Stimulated activated CD4-positive, alpha-beta T cell treated with anti-CD3 and anti-CD28 coated beads, TNF-alpha, amount 100 ng/mL, for 24 hours (primary cell): ENCODE data around the gene PACRG.

ENCODE experiments used
- DNase-seq, 3 experiments: peaks; one replicate each; pipeline ENCODE4 v3.0.0-alpha.2; 2020; ENCODE audit warnings: low read depth in 3 of 3

Gene PACRG

GRCh38 chr6:162710419-162710818 lies 17.4 kb upstream of the PACRG start:
- DNase-seq, result no peak

GRCh38 chr6:162710936-162711335 lies 16.8 kb upstream of the PACRG start:
- DNase-seq, result no peak

GRCh38 chr6:162711376-162711775 lies 16.4 kb upstream of the PACRG start:
- no peak for DNase-seq

GRCh38 chr6:162712694-162713093 lies 15.1 kb upstream of the PACRG start:
- no peak for DNase-seq

- no peak for DNase-seq
These were observed 13.6 kb upstream of the PACRG start for GRCh38 chr6:162713974-162714780.

GRCh38 chr6:162715601-162716000 lies 12.2 kb upstream of the PACRG start:
- no peak for DNase-seq

GRCh38 chr6:162719528-162719927 lies 8.2 kb upstream of the PACRG start:
- no peak for DNase-seq

- no peak for DNase-seq
These were observed 6.4 kb upstream of the PACRG start for GRCh38 chr6:162721404-162721687.

GRCh38 chr6:162722226-162722625 lies 5.5 kb upstream of the PACRG start:
- no peak for DNase-seq

- DNase-seq, result no peak
These were observed 5.1 kb upstream of the PACRG start for GRCh38 chr6:162722633-162723032.

- no peak for DNase-seq
These were observed 840 bp upstream of the PACRG start for GRCh38 chr6:162726947-162727321.

- DNase-seq, result no peak
These were observed 423 bp downstream of the PACRG start for GRCh38 chr6:162728197-162728596.

GRCh38 chr6:162728706-162729105 lies 932 bp downstream of the PACRG start:
- no peak for DNase-seq

GRCh38 chr6:162730502-162730901 lies 2.7 kb downstream of the PACRG start:
- DNase-seq, result no peak

- DNase-seq, result no peak
These were observed 5.7 kb downstream of the PACRG start for GRCh38 chr6:162733489-162733888.

- no peak for DNase-seq
These were observed 9.2 kb downstream of the PACRG start for GRCh38 chr6:162736961-162737360.

GRCh38 chr6:162750776-162751175 lies 23.0 kb downstream of the PACRG start:
- DNase-seq, result no peak

- DNase-seq, result no peak
These were observed 23.6 kb downstream of the PACRG start for GRCh38 chr6:162751211-162751859.

GRCh38 chr6:162753775-162754174 lies 26.0 kb downstream of the PACRG start:
- DNase-seq, result no peak

GRCh38 chr6:162770136-162770535 lies 42.4 kb downstream of the PACRG start:
- no peak for DNase-seq

GRCh38 chr6:162770955-162771354 lies 43.2 kb downstream of the PACRG start:
- DNase-seq, result no peak

- DNase-seq, result no peak
These were observed 44.7 kb downstream of the PACRG start for GRCh38 chr6:162772466-162772865.

GRCh38 chr6:162773996-162774395 lies 46.2 kb downstream of the PACRG start:
- DNase-seq, result no peak

GRCh38 chr6:162777091-162777490 lies 49.3 kb downstream of the PACRG start:
- DNase-seq, result no peak
